HG02798 (cell line): ENCODE data around the gene PKHD1.

Source experiments
- ATAC-seq: cut with Tn5 transposase; IDR thresholded peaks from one replicate; pipeline ENCODE4 v1.9.1; 2021; ENCODE audit warnings: mild to moderate bottlenecking; ENCODE audit not compliant: unreplicated experiment, poor library complexity

The PKHD1 gene

GRCh38 chr6:52087498-52087999 lies at the start of gene PKHD1:
PKHD1 (minus strand) TSS chr6:52087613; CDS start chr6:52084933, 2,680 bp downstream.
- no peak for ATAC-seq

GRCh38 chr6:52136934-52137467 lies 49.6 kb upstream of the PKHD1 start:
- ATAC-seq: no peak

GRCh38 chr6:52136055-52136454 lies 48.6 kb upstream of the PKHD1 start:
- ATAC-seq: no peak

GRCh38 chr6:52135217-52135616 lies 47.8 kb upstream of the PKHD1 start:
- ATAC-seq: no peak

- ATAC-seq: no peak
Measured at GRCh38 chr6:52134011-52134410, 46.6 kb upstream of the PKHD1 start.

GRCh38 chr6:52133324-52133723 lies 45.9 kb upstream of the PKHD1 start:
- no peak for ATAC-seq

GRCh38 chr6:52132292-52132691 lies 44.9 kb upstream of the PKHD1 start:
- no peak for ATAC-seq

- no peak for ATAC-seq
Measured at GRCh38 chr6:52130440-52130839, 43.0 kb upstream of the PKHD1 start.

GRCh38 chr6:52127957-52128356 lies 40.5 kb upstream of the PKHD1 start:
- ATAC-seq: no peak

- ATAC-seq: no peak
Measured at GRCh38 chr6:52126231-52126630, 38.8 kb upstream of the PKHD1 start.

- no peak for ATAC-seq
Measured at GRCh38 chr6:52125572-52125971, 38.2 kb upstream of the PKHD1 start.

GRCh38 chr6:52125139-52125538 lies 37.7 kb upstream of the PKHD1 start:
- no peak for ATAC-seq

- no peak for ATAC-seq
Measured at GRCh38 chr6:52124126-52125121, 37.0 kb upstream of the PKHD1 start.

GRCh38 chr6:52123251-52123650 lies 35.8 kb upstream of the PKHD1 start:
- ATAC-seq: no peak

- no peak for ATAC-seq
Measured at GRCh38 chr6:52117352-52117751, 29.9 kb upstream of the PKHD1 start.

GRCh38 chr6:52116605-52116948 lies 29.2 kb upstream of the PKHD1 start:
- ATAC-seq: no peak

- ATAC-seq: no peak
Measured at GRCh38 chr6:52115891-52116604, 28.6 kb upstream of the PKHD1 start.

- no peak for ATAC-seq
Measured at GRCh38 chr6:52115145-52115741, 27.8 kb upstream of the PKHD1 start.

GRCh38 chr6:52109171-52109571 lies 21.8 kb upstream of the PKHD1 start:
- no peak for ATAC-seq

GRCh38 chr6:52108128-52108527 lies 20.7 kb upstream of the PKHD1 start:
- ATAC-seq: no peak

GRCh38 chr6:52106994-52107393 lies 19.6 kb upstream of the PKHD1 start:
- no peak for ATAC-seq
